ENCODE measurements around the gene CRY2.
"Not testable (repeated sequence)": the region's sequence is repeated elsewhere in the genome, so short reads cannot be mapped to it uniquely, and the experiment has no call there.

Gene CRY2

DNA sequence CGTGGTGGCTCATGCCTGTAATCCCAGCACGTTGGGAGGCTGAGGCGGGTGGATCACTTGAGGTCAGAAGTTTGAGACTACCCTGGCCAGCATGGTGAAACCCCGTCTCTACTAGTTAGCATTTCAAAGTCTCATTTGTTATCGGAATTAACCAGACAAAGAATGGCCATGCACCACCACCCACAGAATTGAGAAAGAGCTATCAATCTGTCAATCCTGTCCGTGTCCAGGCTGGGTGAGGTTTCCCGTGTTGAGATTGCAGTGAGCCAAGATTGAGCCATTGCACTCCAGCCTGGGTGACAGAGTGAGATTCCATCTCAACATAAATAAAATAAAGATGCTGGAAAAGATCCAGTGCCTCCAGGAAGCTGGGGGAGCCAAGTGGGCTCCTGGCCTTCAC, 20.8 kb upstream of the CRY2 start:
- not testable (repeated sequence) for H3K27ac Mint-ChIP-seq; DNase-seq (ENCODE audit: low spot score); H3K36me3 Mint-ChIP-seq (ENCODE audit: low read depth); H3K9me3 Mint-ChIP-seq; H3K4me1 Mint-ChIP-seq (ENCODE audit: low read depth); H3K4me3 Mint-ChIP-seq
- H3K27me3 Mint-ChIP-seq (ENCODE audit: low read depth) = peaks cover 25% of the 10 kb centered on the region

DNA sequence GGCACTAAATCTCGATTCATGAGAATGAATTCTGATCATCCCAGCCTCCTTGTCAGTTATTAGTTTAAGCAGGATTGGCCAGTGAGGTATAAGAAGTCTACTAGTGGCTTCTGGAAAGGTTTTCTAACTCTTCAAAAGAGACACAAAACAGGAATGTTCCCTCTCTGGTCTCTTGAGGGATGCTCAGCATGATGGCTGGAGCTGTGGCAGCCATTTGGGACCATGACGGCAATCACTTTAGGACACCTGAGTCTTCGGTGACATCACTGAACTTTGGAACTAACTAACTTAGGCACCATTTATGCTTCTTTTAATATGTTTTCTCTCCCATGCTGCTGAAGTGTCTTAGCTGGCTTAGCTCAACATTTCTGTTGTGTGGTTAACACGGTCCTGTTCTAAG, 20.2 kb upstream of the CRY2 start:
- Mint-ChIP-seq H3K36me3 (ENCODE audit: low read depth) (no peaks in the 10 kb centered on the region), H3K4me1 (ENCODE audit: low read depth) (peaks cover 10% of the 10 kb centered on the region), H3K9me3 (no peaks in the 10 kb centered on the region), H3K27ac (no peak overlapping the region), H3K4me3 (no peak overlapping the region), H3K27me3 (ENCODE audit: low read depth) (peaks cover 25% of the 10 kb centered on the region)
- DNase-seq (ENCODE audit: low spot score) = no peak

DNA sequence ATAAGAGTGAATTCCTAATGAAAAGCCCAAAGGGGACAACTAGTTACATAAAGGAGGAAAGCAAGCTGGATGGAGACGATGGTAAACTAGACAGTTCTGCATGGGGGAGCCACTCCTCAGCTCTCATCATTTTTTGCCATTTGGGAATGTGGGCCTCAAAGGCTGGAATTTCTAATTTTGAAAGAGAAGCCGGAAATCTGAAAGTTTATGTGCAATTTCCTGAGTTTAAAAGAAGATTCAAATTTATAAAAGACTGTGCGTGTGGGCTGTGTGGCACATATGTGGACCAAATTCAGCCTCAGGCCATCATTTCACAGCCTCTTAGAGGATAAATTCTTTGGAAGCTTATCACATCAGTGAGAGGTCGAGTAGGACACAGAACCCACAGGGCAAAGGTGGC, 18.3 kb upstream of the CRY2 start:
- Mint-ChIP-seq H3K27me3 (ENCODE audit: low read depth) (peaks cover 25% of the 10 kb centered on the region), H3K36me3 (ENCODE audit: low read depth) (no peaks in the 10 kb centered on the region), H3K9me3 (no peaks in the 10 kb centered on the region)

DNA sequence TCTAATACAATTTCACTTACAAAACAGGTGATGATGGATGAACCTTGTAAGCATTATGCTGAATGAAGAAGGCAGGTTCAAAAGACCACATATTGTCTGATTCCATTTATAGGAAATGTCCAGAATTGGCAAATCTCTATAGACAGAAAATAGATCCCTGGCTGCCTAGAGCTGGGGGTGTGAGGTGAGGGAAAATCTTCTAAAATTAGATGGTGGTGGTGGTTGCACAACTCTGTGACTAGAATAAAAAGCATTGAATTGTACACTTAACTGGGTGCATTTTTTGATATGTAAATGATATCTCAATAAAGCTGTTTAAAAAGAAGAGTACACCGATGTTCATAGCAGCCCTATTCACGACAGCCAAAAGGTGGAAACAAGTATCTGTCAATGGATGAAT, 16.7 kb upstream of the CRY2 start:
- Mint-ChIP-seq H3K27me3 (ENCODE audit: low read depth) (peaks cover 22% of the 10 kb centered on the region), H3K36me3 (ENCODE audit: low read depth) (no peaks in the 10 kb centered on the region), H3K4me1 (ENCODE audit: low read depth) (peaks cover 33% of the 10 kb centered on the region), H3K9me3 (no peaks in the 10 kb centered on the region), H3K27ac (no peak overlapping the region), H3K4me3 (no peak overlapping the region)
- DNase-seq (ENCODE audit: low spot score) = no peak

More for the DNA sequence above, 18.3 kb upstream of the CRY2 start:
- Mint-ChIP-seq H3K27ac (no peak overlapping the region), H3K4me3 (no peak overlapping the region), H3K4me1 (ENCODE audit: low read depth) (peaks cover 23% of the 10 kb centered on the region)
- DNase-seq (ENCODE audit: low spot score) = no peak

DNA sequence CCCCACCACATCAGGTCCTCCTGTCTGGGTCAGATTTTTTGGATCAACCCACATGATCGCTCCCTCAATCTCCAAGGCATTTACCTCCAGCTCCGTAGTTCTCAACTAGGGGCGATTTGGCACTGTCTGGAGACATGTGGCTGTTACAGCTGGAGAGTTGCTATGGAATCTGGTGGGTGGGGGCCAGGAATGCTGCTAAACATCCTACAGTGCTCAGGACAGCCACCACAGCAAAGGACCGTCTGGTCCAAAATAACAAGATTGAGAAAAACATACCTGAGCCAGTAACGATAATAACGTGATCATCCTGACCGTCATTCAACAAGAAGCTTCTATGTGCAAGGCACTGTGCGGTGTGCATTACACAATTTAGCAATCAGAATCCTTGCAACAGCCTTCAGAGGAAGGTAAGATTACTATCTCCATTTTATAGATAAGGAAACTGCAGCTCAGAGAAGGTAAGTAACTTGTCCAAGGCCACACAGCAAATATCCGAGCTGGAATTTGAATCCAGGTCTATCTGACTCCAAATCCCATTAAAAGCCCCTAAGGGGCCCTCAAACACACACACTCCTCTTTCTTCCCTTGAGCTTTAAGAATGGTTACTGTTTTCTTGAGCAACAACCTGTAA, 14.3 kb upstream of the CRY2 start:
- H3K4me3 Mint-ChIP-seq = no peak overlapping the region
- no peaks in the 10 kb centered on the region for H3K36me3 Mint-ChIP-seq (ENCODE audit: low read depth)
- H3K4me1 Mint-ChIP-seq (ENCODE audit: low read depth) = peaks cover 44% of the 10 kb centered on the region
- no peaks in the 10 kb centered on the region for H3K9me3 Mint-ChIP-seq
- peaks cover 13% of the 10 kb centered on the region for H3K27me3 Mint-ChIP-seq (ENCODE audit: low read depth)
- no peak for DNase-seq (ENCODE audit: low spot score)
- no peak overlapping the region for H3K27ac Mint-ChIP-seq

DNA sequence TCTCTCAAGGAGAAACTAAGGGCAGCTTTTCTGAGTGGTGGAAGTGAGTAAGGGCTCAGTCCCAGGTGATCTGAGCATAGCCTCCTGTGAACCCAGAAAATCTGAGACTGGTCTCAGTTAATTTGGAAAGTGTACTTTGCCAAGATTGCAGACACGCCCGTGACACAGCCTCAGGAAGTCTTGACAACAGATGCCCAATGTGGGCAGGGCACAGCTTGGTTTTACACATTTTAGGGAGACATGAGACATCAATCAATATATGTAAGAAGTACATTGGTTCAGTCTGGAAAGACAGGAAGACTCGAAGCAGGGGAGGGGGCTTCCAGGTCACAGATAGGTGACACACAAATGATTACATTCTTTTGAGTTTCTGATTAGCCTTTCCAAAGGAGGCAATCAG, 13.5 kb upstream of the CRY2 start:
- Mint-ChIP-seq H3K9me3 (no peaks in the 10 kb centered on the region), H3K36me3 (ENCODE audit: low read depth) (no peaks in the 10 kb centered on the region), H3K4me3 (peak overlapping the region; percentile 89), H3K4me1 (ENCODE audit: low read depth) (peaks cover 41% of the 10 kb centered on the region), H3K27ac (peak overlapping the region; percentile 91), H3K27me3 (ENCODE audit: low read depth) (peaks cover 14% of the 10 kb centered on the region)
- no peak for DNase-seq (ENCODE audit: low spot score)

DNA sequence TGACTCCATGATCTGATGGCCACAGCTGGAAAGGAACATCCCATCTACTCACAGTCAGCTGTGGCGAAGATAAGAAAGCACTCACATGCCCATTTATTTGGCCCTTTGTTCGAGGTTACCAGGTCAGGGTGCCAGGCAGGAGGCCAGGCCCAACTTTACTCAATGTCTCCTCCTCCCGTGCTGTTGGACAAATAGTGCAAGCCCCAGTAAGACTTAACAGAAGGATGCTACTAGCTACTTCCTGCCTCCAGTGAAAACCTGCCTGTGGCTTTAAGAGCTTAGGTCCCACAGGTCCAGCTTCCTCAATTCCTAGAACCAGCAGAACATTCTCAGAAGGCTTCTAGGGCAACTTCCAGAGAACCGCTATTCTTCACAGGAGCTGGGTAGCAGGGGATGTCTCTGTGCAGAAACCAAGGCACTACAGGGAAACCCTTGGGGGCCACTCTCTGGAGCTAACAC, 12.9 kb upstream of the CRY2 start:
- Mint-ChIP-seq H3K9me3 (no peaks in the 10 kb centered on the region), H3K36me3 (ENCODE audit: low read depth) (no peaks in the 10 kb centered on the region), H3K4me3 (peak overlapping the region; percentile 89), H3K4me1 (ENCODE audit: low read depth) (peaks cover 41% of the 10 kb centered on the region), H3K27me3 (ENCODE audit: low read depth) (peaks cover 12% of the 10 kb centered on the region), H3K27ac (peak overlapping the region; percentile 91)
- peak; percentile 47 for DNase-seq (ENCODE audit: low spot score)

DNA sequence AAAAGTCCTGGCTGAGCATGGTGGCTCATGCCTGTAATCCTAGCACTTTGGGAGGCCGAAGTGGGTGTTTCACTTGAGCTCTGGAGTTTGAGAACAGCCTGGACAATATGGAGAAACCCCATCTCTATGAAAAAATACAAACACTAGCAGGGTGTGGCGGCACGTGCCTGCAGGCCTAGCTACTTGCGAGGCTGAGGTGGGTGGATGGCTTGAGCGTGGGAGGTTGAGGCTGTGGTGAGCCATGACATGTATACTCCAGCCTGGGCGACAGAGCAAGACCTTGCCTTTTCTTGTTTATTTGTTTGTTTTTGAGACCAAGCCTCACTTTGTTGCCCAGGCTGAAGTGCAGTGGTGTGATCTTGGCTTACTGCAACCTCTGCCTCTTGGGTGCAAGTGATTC, 8.1 kb upstream of the CRY2 start:
- Mint-ChIP-seq H3K4me3 (no peak overlapping the region), H3K27ac (no peak overlapping the region), H3K9me3 (no peaks in the 10 kb centered on the region), H3K27me3 (ENCODE audit: low read depth) (peaks cover 19% of the 10 kb centered on the region), H3K36me3 (ENCODE audit: low read depth) (no peaks in the 10 kb centered on the region), H3K4me1 (ENCODE audit: low read depth) (peaks cover 32% of the 10 kb centered on the region)
- no peak for DNase-seq (ENCODE audit: low spot score)

GRCh38 chr11:45840251-45840650, 7.0 kb upstream of the CRY2 start:
- not testable (repeated sequence) for H3K9me3 Mint-ChIP-seq; H3K36me3 Mint-ChIP-seq (ENCODE audit: low read depth); H3K4me3 Mint-ChIP-seq; DNase-seq (ENCODE audit: low spot score); H3K27ac Mint-ChIP-seq
- Mint-ChIP-seq H3K4me1 (ENCODE audit: low read depth) (peaks cover 25% of the 10 kb centered on the region), H3K27me3 (ENCODE audit: low read depth) (peaks cover 19% of the 10 kb centered on the region)

- Mint-ChIP-seq H3K27ac (peak overlapping the region; percentile 80), H3K4me1 (ENCODE audit: low read depth) (peaks cover 24% of the 10 kb centered on the region), H3K4me3 (peak overlapping the region; percentile 27), H3K36me3 (ENCODE audit: low read depth) (no peaks in the 10 kb centered on the region), H3K27me3 (ENCODE audit: low read depth) (peaks cover 11% of the 10 kb centered on the region), H3K9me3 (no peaks in the 10 kb centered on the region)
- peak; percentile 85 for DNase-seq (ENCODE audit: low spot score)
These were observed 3.9 kb upstream of the CRY2 start for GRCh38 chr11:45843158-45843924.

- H3K27ac Mint-ChIP-seq = no peak overlapping the region
- no peak for DNase-seq (ENCODE audit: low spot score)
- peaks cover 11% of the 10 kb centered on the region for H3K27me3 Mint-ChIP-seq (ENCODE audit: low read depth)
- H3K4me3 Mint-ChIP-seq = no peak overlapping the region
- H3K36me3 Mint-ChIP-seq (ENCODE audit: low read depth) = no peaks in the 10 kb centered on the region
- H3K9me3 Mint-ChIP-seq = no peaks in the 10 kb centered on the region
- H3K4me1 Mint-ChIP-seq (ENCODE audit: low read depth) = peaks cover 34% of the 10 kb centered on the region
These were observed 2.3 kb upstream of the CRY2 start for GRCh38 chr11:45844822-45845578.

DNA sequence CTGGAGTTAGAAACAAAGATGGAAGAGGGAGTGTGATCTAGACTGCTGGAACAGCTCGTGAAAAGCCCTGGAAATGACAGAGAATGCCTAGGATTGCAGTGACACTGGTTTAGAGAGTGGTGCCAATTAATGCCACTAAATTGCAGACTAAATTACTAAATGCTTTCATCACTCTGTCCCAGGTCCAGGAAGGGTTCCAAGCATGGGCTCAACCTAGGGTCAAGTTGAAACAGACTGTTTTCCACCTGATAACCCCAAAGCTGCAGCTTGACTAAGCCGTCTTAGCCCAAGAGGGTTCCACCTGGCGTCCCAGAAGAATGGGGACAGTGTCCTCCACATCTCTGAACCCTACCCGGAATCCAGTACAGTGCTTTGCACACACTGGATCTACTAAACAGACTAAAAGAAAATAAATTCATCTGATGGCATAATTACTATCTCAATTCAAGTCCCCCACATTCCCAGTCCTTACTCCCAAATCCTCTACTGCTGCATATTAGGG, 1.1 kb upstream of the CRY2 start:
- Mint-ChIP-seq H3K27me3 (ENCODE audit: low read depth) (peaks cover 8% of the 10 kb centered on the region), H3K27ac (peak overlapping the region; percentile 91), H3K4me3 (peak overlapping the region; percentile 87), H3K4me1 (ENCODE audit: low read depth) (peaks cover 39% of the 10 kb centered on the region), H3K9me3 (no peaks in the 10 kb centered on the region), H3K36me3 (ENCODE audit: low read depth) (no peaks in the 10 kb centered on the region)
- DNase-seq (ENCODE audit: low spot score) = no peak

GRCh38 chr11:45847911-45848316, 639 bp downstream of the CRY2 start:
- no peaks in the 10 kb centered on the region for H3K9me3 Mint-ChIP-seq

DNA sequence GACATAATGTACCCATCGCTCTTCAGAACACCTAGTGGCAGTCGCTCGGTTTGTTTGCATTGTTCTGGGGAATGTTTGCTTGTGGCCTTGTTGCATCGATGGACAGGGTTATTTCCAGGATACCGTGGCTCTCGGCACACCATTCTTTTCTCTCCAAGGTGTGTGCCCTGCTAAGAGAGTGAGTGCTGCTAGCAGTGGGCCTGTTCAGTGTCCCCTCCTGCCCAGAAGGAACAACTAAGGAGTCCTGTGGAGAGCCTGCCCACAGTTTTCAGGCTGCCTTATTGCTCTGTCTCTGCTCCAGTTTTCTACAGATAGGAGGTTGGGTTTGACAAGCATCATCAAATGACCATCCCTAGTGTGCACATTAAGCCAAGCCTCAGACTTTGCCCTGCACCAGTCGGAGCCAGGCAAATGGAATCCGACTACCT, 1.4 kb downstream of the CRY2 start:
- peaks cover 4% of the 10 kb centered on the region for H3K27me3 Mint-ChIP-seq (ENCODE audit: low read depth)
- peaks cover 27% of the 10 kb centered on the region for H3K4me1 Mint-ChIP-seq (ENCODE audit: low read depth)
- peak overlapping the region; percentile 49 for H3K27ac Mint-ChIP-seq
- no peaks in the 10 kb centered on the region for H3K9me3 Mint-ChIP-seq
- H3K4me3 Mint-ChIP-seq = peak overlapping the region; percentile 87
- no peak for DNase-seq (ENCODE audit: low spot score)
- H3K36me3 Mint-ChIP-seq (ENCODE audit: low read depth) = no peaks in the 10 kb centered on the region

More at GRCh38 chr11:45847911-45848316, 639 bp downstream of the CRY2 start:
- Mint-ChIP-seq H3K27me3 (ENCODE audit: low read depth) (peaks cover 4% of the 10 kb centered on the region), H3K4me3 (peak overlapping the region; percentile 87), H3K4me1 (ENCODE audit: low read depth) (peaks cover 34% of the 10 kb centered on the region), H3K27ac (peak overlapping the region; percentile 91), H3K36me3 (ENCODE audit: low read depth) (no peaks in the 10 kb centered on the region)
- peak; percentile 51 for DNase-seq (ENCODE audit: low spot score)
